Measurements from ENCODE around the gene AHDC1.

GRCh38 chr1:27645071-27645415, 41.1 kb upstream of the AHDC1 start:
- TF ChIP-seq CTCF (IDR thresholded peaks at IDR 0.05; ENCODE audit: poor library complexity), result no peak
- TF ChIP-seq EZH2 (IDR thresholded peaks at IDR 0.05; ENCODE audit: borderline replicate concordance), result no peak
- TF ChIP-seq EZH2phosphoT487 (IDR thresholded peaks at IDR 0.05; ENCODE audit: low read depth, severe bottlenecking, unreplicated experiment), result no peak
